ENCODE results near the gene CDH4.

- TF ChIP-seq POLR2A (IDR thresholded peaks at IDR 0.05; ENCODE audit: low read length) (no peak), GATA1 (IDR thresholded peaks at IDR 0.05; ENCODE audit: low read depth, low read length) (no peak)
Measured at GRCh38 chr20:61320691-61321425, 68.8 kb downstream of the CDH4 start.
